Loucy (cell line): Measurements from ENCODE around the gene TLR1.

Source experiments
- H2AFZ ChIP-seq: fragments of 200-600 bp; sonication (generic); 2 replicates; pipeline ENCODE4 v1.6.0; 2016; ENCODE audit warnings: antibody characterized with exemption, mild to moderate bottlenecking, low read length, moderate library complexity
- H3F3A ChIP-seq: fragments of 200-600 bp; 2 replicates; pipeline ENCODE4 v1.6.0; 2016; ENCODE audit warnings: antibody characterized with exemption, low read depth, mild to moderate bottlenecking
- H3K27me3 ChIP-seq: fragments of 200-600 bp; sonication (generic); 2 replicates; pipeline ENCODE4 v1.6.1; 2014; ENCODE audit warnings: low read length, mild to moderate bottlenecking; ENCODE audit not compliant: insufficient read depth, poor library complexity, severe bottlenecking
- H3K36me3 ChIP-seq: fragments of 200-600 bp; sonication (generic); 2 replicates; pipeline ENCODE4 v1.6.1; 2016; ENCODE audit warnings: low read length; ENCODE audit not compliant: insufficient read depth
- H3K4me1 ChIP-seq: fragments of 200-600 bp; sonication (generic); 2 replicates; pipeline ENCODE4 v1.5.1; 2014; ENCODE audit warnings: low read length, mild to moderate bottlenecking; ENCODE audit not compliant: insufficient read depth, poor library complexity, severe bottlenecking
- H3K4me2 ChIP-seq: fragments of 200-600 bp; sonication (generic); 2 replicates; pipeline ENCODE4 v1.6.0; 2014; ENCODE audit warnings: antibody characterized with exemption, low read length, low read depth, mild to moderate bottlenecking; ENCODE audit not compliant: poor library complexity, severe bottlenecking
- H3K4me3 ChIP-seq: fragments of 200-600 bp; sonication (generic); 2 replicates; pipeline ENCODE4 v1.5.1; 2014; ENCODE audit warnings: low read length, mild to moderate bottlenecking, mixed read lengths; ENCODE audit not compliant: poor library complexity, severe bottlenecking
- H3K79me2 ChIP-seq: fragments of 200-600 bp; sonication (generic); 2 replicates; pipeline ENCODE4 v1.6.1; 2014; ENCODE audit warnings: low read length; ENCODE audit not compliant: insufficient read depth
- H3K9ac ChIP-seq: fragments of 200-600 bp; sonication (generic); 2 replicates; pipeline ENCODE4 v1.6.0; 2014; ENCODE audit warnings: mild to moderate bottlenecking, low read depth, low read length, moderate library complexity; ENCODE audit not compliant: poor library complexity, severe bottlenecking
- H3K9me2 ChIP-seq: fragments of 200-600 bp; sonication (generic); replicated peaks from 2 replicates; pipeline ENCODE4 v1.6.1; 2016; ENCODE audit warnings: low read depth, low read length, mixed read lengths
- H3K9me3 ChIP-seq: fragments of 200-600 bp; sonication (generic); 2 replicates; pipeline ENCODE4 v1.6.1; 2014; ENCODE audit warnings: mild to moderate bottlenecking, antibody characterized with exemption, low read length, low read depth; ENCODE audit not compliant: insufficient read depth
- H4K20me1 ChIP-seq: fragments of 200-600 bp; sonication (generic); 2 replicates; pipeline ENCODE4 v1.6.0; 2014; ENCODE audit warnings: antibody characterized with exemption, low read length, mild to moderate bottlenecking; ENCODE audit not compliant: insufficient read depth, poor library complexity, severe bottlenecking
- EZH2phosphoT487 ChIP-seq: fragments of 200-600 bp; IDR thresholded peaks from 2 replicates; pipeline ENCODE4 v1.6.1; 2018; ENCODE audit warnings: antibody characterized with exemption, mild to moderate bottlenecking, moderate library complexity, borderline replicate concordance
- TF ChIP-seq, protein P1 (sequence below): fragments of 200-600 bp; sonication (generic); conservative IDR thresholded peaks from 2 replicates; pipeline ENCODE4 v1.5.1; 2014; ENCODE audit warnings: mild to moderate bottlenecking, antibody characterized with exemption, low read length

TLR1 gene

DNA sequence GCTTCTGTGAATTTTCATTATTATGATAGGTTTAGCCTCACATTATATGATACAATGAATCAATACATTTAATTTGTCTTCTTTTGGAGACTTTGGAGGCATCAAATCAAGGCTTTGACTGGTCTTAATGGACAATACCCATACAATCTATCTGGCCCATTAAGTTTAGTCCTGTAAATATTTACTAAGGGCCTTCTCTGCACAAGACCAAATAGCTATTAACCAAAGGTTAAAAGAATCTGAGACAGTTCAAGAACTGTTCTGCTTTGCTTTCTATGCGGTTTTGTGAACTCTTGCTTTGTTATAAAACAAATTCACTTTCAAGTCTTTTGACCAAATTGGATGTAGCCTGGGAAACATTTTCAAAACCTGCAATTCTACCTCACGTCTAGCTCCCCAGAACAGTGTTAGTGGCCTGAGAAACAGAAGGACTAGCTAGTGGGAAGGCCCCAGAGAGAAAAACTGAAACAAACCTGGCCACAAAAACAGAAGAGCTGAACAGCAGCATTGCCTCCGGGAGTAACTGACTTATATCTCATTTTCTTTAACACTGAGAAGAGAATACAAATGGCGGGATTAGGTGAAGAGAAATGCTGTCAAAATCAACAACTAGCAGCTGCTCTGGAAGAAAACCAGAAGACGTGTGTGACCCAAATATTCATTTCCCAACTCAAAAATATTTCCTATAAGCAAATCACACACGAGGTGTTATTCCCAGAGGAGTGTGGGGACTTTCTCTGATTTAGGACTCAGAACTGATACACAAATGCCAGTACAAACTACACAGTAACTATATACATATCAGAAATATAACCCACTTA is 548 bp downstream of the TLR1 start:
- H2AFZ ChIP-seq, result peak overlapping the region; percentile 64
- no peak overlapping the region for H3K9ac ChIP-seq
- no peak overlapping the region for H3K4me3 ChIP-seq
- H4K20me1 ChIP-seq, result no peaks in the 10 kb centered on the region
- peak overlapping the region; percentile 36 for H3K4me2 ChIP-seq
- H3K4me1 ChIP-seq, result no peaks in the 10 kb centered on the region
- no peaks in the 10 kb centered on the region for H3K79me2 ChIP-seq
- H3K9me3 ChIP-seq, result peaks cover 2% of the 10 kb centered on the region; the same call in 1 of the 2 replicates
- no peaks in the 10 kb centered on the region for H3F3A ChIP-seq
- no peaks in the 10 kb centered on the region for H3K9me2 ChIP-seq
- TF ChIP-seq, protein P1, sequence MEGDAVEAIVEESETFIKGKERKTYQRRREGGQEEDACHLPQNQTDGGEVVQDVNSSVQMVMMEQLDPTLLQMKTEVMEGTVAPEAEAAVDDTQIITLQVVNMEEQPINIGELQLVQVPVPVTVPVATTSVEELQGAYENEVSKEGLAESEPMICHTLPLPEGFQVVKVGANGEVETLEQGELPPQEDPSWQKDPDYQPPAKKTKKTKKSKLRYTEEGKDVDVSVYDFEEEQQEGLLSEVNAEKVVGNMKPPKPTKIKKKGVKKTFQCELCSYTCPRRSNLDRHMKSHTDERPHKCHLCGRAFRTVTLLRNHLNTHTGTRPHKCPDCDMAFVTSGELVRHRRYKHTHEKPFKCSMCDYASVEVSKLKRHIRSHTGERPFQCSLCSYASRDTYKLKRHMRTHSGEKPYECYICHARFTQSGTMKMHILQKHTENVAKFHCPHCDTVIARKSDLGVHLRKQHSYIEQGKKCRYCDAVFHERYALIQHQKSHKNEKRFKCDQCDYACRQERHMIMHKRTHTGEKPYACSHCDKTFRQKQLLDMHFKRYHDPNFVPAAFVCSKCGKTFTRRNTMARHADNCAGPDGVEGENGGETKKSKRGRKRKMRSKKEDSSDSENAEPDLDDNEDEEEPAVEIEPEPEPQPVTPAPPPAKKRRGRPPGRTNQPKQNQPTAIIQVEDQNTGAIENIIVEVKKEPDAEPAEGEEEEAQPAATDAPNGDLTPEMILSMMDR, result no peak
- TF ChIP-seq EZH2phosphoT487, result no peak
- no peaks in the 10 kb centered on the region for H3K36me3 ChIP-seq
- H3K27me3 ChIP-seq, result no peaks in the 10 kb centered on the region

DNA sequence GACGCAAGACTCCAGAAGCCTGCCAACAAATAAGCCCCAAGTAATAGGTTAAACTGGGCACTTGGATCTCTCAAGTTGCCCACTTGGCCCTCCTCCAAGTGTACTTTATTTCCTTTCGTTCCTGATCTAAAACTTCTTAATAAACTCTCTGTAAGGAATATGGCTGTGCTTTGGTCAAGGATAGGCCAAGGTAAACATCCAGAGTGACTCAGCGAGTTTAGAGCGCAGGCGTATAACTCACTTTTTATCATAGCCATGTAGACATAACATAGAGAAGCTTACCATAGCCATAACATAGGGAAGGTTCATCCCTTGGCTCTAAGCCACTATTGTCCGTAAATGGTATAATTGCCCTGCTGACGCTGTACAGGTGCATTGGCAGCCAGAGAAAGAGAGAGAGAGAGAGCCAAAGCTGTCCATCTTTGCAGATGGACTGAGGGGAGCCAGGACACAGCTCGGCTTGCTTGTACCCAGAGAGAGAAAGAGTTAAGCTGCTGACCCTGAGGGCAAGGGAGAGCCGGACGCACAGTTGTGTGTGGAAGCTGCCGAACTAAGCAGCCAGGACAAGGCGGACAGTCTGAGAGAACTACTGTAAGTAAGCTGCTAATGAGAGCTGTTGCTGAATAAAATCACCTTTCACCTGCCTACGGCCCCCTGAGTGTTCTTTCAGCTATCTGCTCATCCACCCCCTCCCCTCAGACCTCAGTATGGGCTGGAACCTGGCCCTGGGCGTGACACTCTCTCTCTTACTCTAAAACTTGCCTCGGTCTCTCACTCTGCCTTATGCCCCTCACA is 1.8 kb downstream of the TLR1 start:
- Histone ChIP-seq H3K4me2 (no peak overlapping the region), H3K9ac (no peak overlapping the region)

DNA sequence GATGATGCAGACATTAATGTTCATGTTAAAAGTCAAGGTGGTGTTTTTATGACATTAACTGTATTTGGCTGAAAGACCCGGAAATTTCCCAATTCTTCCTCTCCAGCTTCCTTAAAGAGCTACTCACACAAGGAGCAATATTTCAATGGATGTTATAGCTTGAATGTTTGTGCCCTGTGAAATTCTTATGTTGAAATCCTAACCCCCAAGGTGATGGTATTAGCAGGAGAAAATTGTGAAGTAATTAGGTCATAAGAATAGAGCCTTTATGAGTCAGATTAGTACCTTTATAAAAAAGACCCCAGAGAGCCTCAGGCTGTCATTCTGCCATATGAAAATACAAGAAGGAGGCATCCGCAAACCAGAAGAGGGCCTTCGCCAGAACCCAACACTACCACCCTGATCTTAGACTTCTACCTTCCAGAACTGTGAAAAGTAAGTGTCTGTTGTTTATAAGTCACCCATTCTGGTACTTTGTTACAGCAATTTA is 3.6 kb downstream of the TLR1 start:
- Histone ChIP-seq H2AFZ (no peak overlapping the region), H3F3A (no peaks in the 10 kb centered on the region), H3K79me2 (no peaks in the 10 kb centered on the region), H3K4me2 (no peak overlapping the region), H3K27me3 (no peaks in the 10 kb centered on the region), H3K9me3 (peaks cover 2% of the 10 kb centered on the region; the same call in 1 of the 2 replicates), H4K20me1 (no peaks in the 10 kb centered on the region), H3K9me2 (no peaks in the 10 kb centered on the region), H3K9ac (no peak overlapping the region), H3K36me3 (no peaks in the 10 kb centered on the region), H3K4me3 (no peak overlapping the region), H3K4me1 (no peaks in the 10 kb centered on the region)
- no peak for TF ChIP-seq EZH2phosphoT487
- TF ChIP-seq, protein P1, result no peak

More for the DNA sequence above, 1.8 kb downstream of the TLR1 start:
- Histone ChIP-seq H4K20me1 (no peaks in the 10 kb centered on the region), H3K4me1 (no peaks in the 10 kb centered on the region), H3K27me3 (no peaks in the 10 kb centered on the region), H3K79me2 (no peaks in the 10 kb centered on the region), H3K4me3 (no peak overlapping the region), H3K9me2 (no peaks in the 10 kb centered on the region), H3F3A (no peaks in the 10 kb centered on the region), H3K9me3 (peaks cover 2% of the 10 kb centered on the region; the same call in 1 of the 2 replicates), H2AFZ (no peak overlapping the region), H3K36me3 (no peaks in the 10 kb centered on the region)
- TF ChIP-seq, protein P1, result no peak
- no peak for TF ChIP-seq EZH2phosphoT487
